BE2C (cell line): ENCODE measurements around the gene COL11A1. TPM values are rescaled to one million over a fixed set of nuclear protein-coding genes. Genes with fewer than 3 reads are reported as not detected.
A peak's percentile ranks its signal among the peaks of the same experiment; 100 is the strongest.

Experiments
- DNase-seq: peaks from one replicate; pipeline ENCODE4 v3.0.0-alpha.2; 2020
- H3K27me3 ChIP-seq: fragments of 250-450 bp; sonication (Bioruptor Pico); 2 replicates; pipeline ENCODE4 v1.5.1; 2020; ENCODE audit warnings: mild to moderate bottlenecking
- H3K36me3 ChIP-seq: fragments of 250-450 bp; sonication (Bioruptor Pico); 2 replicates; pipeline ENCODE4 v1.5.1; 2020; ENCODE audit warnings: mild to moderate bottlenecking
- H3K4me1 ChIP-seq: fragments of 250-450 bp; sonication (Bioruptor Pico); 2 replicates; pipeline ENCODE4 v1.5.1; 2020
- H3K4me3 ChIP-seq: 2 replicates; pipeline ENCODE4 v1.5.1; 2011; ENCODE audit warnings: low read depth, low read length
- H3K9me3 ChIP-seq: fragments of 250-450 bp; sonication (Bioruptor Pico); 2 replicates; pipeline ENCODE4 v1.5.1; 2020
- polyA plus RNA-seq: library from polyadenylated mRNA; unstranded; fragments of >200 nt; gene quantifications from one replicate; pipeline ENCODE4 v1.2.1, GENCODE V29; 2012; ENCODE audit warnings: low read depth, missing spikeins; ENCODE audit not compliant: insufficient read length, insufficient read depth
- TF ChIP-seq, protein P1 (sequence below): IDR thresholded peaks from 2 replicates; pipeline ENCODE4 v1.5.1; 2012; ENCODE audit warnings: mild to moderate bottlenecking, low read depth, low read length

The COL11A1 gene
- polyA plus RNA-seq = not detected

DNA sequence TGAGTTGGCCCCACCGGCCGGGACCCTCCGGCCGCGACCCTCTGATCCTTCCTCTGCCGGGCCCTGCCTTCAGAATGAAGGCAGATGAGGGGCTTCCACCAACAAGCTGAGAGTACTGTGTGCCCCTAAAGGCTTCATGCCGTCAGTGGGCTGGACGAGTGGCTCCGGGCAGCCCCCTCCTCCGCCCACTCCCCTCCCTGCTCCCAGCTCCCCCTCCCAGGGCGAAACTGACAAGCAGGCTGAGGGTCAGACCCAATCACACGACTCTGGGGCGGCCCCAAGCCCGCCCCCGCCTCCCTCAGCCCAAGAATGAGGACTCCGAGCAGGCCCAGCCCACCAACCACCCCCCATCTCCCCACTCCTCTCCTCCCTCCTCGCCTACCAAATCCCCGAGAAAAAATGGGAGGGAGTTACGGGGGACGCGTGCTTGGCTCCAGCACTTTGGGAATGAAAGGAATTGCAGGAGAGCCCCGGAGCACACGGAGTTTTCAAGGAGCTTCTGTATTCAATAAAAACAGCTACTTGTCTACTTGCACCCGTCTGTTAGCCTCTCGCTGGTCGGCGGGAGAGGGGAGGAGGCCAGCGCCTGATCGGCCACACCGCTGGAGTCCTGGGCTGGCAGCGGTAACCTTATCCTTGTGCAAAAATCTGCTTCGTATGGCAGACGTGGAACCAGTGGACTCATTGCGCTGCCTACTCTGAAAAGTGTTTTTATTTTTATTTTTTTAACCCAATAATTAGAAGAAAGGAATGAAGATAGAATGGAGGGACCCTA is at the start of gene COL11A1:
COL11A1 (minus strand) TSS at position 147 of the 775 bp plus-strand sequence. CDS start 344 bp downstream, outside the sequence.
- Histone ChIP-seq H3K4me1 (no peaks in the 10 kb centered on the region), H3K36me3 (no peaks in the 10 kb centered on the region), H3K27me3 (no peaks in the 10 kb centered on the region), H3K9me3 (no peaks in the 10 kb centered on the region), H3K4me3 (peak within 1 kb of the TSS; percentile 91)
- TF ChIP-seq, protein P1, sequence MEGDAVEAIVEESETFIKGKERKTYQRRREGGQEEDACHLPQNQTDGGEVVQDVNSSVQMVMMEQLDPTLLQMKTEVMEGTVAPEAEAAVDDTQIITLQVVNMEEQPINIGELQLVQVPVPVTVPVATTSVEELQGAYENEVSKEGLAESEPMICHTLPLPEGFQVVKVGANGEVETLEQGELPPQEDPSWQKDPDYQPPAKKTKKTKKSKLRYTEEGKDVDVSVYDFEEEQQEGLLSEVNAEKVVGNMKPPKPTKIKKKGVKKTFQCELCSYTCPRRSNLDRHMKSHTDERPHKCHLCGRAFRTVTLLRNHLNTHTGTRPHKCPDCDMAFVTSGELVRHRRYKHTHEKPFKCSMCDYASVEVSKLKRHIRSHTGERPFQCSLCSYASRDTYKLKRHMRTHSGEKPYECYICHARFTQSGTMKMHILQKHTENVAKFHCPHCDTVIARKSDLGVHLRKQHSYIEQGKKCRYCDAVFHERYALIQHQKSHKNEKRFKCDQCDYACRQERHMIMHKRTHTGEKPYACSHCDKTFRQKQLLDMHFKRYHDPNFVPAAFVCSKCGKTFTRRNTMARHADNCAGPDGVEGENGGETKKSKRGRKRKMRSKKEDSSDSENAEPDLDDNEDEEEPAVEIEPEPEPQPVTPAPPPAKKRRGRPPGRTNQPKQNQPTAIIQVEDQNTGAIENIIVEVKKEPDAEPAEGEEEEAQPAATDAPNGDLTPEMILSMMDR = no peak
- no peak for DNase-seq

DNA sequence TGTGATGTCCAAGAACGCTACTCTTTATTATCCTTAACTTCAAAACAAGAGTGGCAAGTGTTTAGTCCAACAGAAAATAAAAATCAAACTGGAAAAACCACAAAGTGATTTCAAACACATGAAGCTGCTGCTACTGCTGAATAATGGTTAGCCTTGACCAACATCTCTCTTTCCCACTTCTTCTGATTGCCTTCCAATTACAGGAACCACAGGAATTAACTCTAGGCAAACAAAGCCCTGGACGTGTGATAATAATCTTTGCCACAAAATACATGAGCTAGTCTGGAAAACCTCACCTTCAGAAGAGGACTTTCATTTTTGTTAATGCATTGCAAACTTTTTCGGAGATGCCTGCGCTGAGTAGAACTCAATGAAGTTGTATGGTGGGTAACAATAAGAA is 48.6 kb upstream of the COL11A1 start:
- no peaks in the 10 kb centered on the region for H3K27me3 ChIP-seq
- DNase-seq = no peak
- TF ChIP-seq, protein P1 = no peak

DNA sequence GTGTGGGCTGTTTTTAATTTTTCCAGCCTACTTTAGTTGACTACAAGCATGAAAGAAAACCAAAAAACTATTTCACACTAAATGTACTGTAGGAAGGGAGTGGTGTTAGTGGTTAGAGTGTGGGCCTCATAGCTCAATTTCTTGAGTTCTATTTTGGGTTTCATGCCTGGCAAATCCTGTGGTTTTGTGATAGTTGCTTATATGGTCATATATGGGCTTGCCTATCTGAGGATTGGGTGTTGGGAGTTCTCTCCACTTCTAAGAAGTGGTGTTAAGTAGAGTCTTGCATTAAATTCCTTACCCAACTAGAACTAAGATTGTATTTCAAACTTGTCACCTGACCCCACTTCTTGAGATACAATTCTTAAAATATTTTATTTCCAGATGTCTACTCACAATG is 37.8 kb upstream of the COL11A1 start:
- no peaks in the 10 kb centered on the region for H3K36me3 ChIP-seq
- TF ChIP-seq, protein P1 = no peak
- no peak overlapping the region for H3K4me3 ChIP-seq
- no peaks in the 10 kb centered on the region for H3K4me1 ChIP-seq
- no peak for DNase-seq
- no peaks in the 10 kb centered on the region for H3K27me3 ChIP-seq
- no peaks in the 10 kb centered on the region for H3K9me3 ChIP-seq

More for the DNA sequence above, 48.6 kb upstream of the COL11A1 start:
- Histone ChIP-seq H3K4me3 (no peak overlapping the region), H3K4me1 (no peaks in the 10 kb centered on the region), H3K36me3 (no peaks in the 10 kb centered on the region), H3K9me3 (no peaks in the 10 kb centered on the region)

DNA sequence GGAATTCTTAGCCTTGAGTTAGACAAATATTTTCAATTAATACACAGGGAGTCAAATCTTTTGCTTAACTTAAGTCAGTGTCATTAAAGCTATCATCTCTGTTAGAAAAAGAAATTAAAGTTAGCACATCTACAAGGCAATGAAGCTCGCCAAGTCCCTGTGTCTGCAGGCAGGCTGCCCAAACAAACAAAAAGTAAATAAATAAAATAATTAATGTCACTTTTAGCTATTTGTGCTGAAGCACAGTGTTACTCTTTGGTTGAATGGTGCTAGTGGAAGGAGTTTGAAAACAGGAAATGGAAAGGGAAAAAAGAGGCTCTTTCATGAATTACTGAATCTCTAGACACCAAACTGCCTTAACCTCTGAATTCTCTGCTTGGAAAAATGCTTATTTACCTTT is 37.1 kb upstream of the COL11A1 start:
- Histone ChIP-seq H3K4me3 (no peak overlapping the region), H3K4me1 (no peaks in the 10 kb centered on the region), H3K36me3 (no peaks in the 10 kb centered on the region), H3K9me3 (no peaks in the 10 kb centered on the region), H3K27me3 (no peaks in the 10 kb centered on the region)
- TF ChIP-seq, protein P1 = no peak
- DNase-seq = no peak

DNA sequence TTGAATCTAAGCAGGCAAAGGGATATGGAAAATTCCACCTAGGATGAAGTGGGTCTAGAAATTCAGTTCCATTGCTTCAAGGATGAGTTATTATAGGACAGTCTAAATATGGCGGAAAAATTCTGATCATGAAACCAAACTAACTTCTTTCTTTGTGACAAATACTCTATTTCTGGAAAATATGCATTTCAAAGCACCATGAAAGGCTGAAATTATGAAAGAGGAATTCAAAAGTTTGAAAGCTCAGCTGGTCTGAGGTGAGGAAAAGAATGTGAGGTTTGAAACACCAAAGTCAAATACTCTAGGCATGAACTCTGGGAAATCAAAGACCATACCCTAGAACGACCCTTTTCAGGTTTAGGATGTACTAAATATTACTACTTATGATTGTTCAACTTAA is 36.4 kb upstream of the COL11A1 start:
- TF ChIP-seq, protein P1 = no peak
- no peaks in the 10 kb centered on the region for H3K9me3 ChIP-seq
- H3K36me3 ChIP-seq = no peaks in the 10 kb centered on the region
- H3K4me1 ChIP-seq = no peaks in the 10 kb centered on the region
- H3K27me3 ChIP-seq = no peaks in the 10 kb centered on the region
- DNase-seq = no peak
- no peak overlapping the region for H3K4me3 ChIP-seq

DNA sequence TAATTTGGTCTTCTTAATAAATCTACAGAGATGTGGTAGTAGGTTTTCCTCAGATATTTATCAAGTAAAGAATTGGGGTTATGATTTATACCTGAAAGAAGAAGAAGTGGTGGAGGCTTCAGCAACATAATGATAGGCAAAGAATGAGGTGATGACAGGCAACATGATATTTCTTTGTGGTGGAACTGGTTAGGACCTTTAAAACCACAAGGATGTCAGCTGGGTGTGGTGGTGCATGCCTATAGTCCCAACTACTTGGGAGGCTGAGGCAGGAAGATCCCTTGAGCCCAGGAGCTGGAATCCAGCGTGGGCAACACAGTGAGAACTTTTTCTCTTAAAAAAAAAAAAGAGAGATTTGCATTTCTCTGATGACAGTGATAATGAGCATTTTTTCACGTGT is 34.1 kb upstream of the COL11A1 start:
- DNase-seq = no peak
- H3K4me3 ChIP-seq = no peak overlapping the region
- TF ChIP-seq, protein P1 = no peak
- H3K27me3 ChIP-seq = no peaks in the 10 kb centered on the region
- no peaks in the 10 kb centered on the region for H3K36me3 ChIP-seq
- H3K4me1 ChIP-seq = no peaks in the 10 kb centered on the region
- H3K9me3 ChIP-seq = no peaks in the 10 kb centered on the region
